Measurements from ENCODE around the gene SERPINB7. TPM values are rescaled to one million over a fixed set of nuclear protein-coding genes. Genes with fewer than 3 reads are reported as not detected.

Gene SERPINB7
- total RNA-seq, 4 donors from 2014 or later, result not detected

DNA sequence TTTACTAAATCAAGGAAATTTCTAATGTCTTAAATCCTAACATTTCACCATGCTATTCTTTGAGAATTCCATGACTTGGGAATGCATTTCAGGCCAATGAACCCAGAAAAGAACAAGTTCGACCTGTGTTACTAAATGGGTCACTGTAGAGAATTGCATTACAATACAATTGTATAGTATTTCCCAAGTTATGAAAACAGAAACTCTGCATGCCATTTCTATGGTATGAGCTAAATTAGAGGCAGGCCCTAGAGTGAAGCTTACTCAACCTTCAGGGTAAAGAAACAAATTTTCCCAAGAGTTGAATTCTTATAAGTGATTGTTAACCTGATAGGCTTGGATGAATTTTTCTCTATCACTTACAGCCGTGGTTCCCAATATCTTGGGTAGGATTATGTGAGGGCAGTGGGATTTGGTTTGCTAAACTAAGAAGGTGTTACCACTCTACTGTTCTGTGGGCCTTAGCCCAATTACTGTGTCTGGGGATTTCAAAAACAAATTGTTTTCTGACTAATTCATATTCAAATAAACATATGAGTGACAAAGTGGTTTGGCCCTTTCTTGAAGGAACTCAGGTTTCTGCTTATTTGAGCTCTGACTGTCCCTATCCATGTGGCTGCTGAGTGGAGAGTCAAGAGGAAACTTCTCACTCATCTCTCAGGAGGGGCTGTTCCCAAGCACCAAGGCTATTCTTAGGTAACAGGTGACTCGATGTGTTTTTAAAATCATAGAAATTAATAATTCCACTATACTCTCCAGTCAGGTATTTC lies 11.2 kb upstream of the SERPINB7 start:
- intact Hi-C loops (cut with DNase I; ENCODE audit: low total_unique reads) (no loop called here), in situ Hi-C loops (cut with MboI; ENCODE audit: low sequenced_read_pairs in 4 of 4) (no loop called here)
- H3K9me3 ChIP-seq, result peaks cover 0 to 3% (median 0%) of the 10 kb centered on the region in 3 donors
- no peaks in the 10 kb centered on the region for H3K4me1 ChIP-seq
- TF ChIP-seq POLR2A (IDR thresholded peaks at IDR 0.05), result no peak
- TF ChIP-seq, protein P1, sequence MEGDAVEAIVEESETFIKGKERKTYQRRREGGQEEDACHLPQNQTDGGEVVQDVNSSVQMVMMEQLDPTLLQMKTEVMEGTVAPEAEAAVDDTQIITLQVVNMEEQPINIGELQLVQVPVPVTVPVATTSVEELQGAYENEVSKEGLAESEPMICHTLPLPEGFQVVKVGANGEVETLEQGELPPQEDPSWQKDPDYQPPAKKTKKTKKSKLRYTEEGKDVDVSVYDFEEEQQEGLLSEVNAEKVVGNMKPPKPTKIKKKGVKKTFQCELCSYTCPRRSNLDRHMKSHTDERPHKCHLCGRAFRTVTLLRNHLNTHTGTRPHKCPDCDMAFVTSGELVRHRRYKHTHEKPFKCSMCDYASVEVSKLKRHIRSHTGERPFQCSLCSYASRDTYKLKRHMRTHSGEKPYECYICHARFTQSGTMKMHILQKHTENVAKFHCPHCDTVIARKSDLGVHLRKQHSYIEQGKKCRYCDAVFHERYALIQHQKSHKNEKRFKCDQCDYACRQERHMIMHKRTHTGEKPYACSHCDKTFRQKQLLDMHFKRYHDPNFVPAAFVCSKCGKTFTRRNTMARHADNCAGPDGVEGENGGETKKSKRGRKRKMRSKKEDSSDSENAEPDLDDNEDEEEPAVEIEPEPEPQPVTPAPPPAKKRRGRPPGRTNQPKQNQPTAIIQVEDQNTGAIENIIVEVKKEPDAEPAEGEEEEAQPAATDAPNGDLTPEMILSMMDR (IDR thresholded peaks at IDR 0.05 in 4 of 5, conservative IDR thresholded peaks at IDR 0.05 in 1 of 5), result no peak
- DNase-seq (no peak), ATAC-seq (no peak)
- H3K4me3 ChIP-seq, result no peak overlapping the region
- H3K36me3 ChIP-seq, result no peaks in the 10 kb centered on the region
- H3K27ac ChIP-seq, result no peak overlapping the region
- H3K27me3 ChIP-seq, result no peaks in the 10 kb centered on the region

DNA sequence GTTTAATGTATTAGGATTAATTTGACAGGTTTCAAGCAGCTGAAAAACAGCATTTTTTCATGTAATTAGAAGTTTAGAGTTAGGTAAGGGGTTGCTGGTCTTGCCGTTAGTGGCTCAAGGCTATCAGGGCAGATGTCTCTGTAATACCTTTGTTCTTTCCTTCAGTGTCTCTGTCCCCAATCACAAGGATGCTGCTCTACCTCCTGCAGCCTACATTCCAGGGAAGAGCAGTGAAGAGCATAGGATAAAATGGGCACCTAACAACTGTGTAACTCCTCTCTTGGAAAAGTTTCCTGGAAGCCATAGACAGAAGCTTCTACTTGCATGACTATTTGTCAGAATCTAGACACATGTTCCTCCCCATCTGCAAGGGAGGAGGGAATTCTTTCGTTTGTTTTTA lies 9.4 kb upstream of the SERPINB7 start:
- Histone ChIP-seq H3K36me3 (no peaks in the 10 kb centered on the region), H3K9me3 (no peaks in the 10 kb centered on the region), H3K4me3 (no peak overlapping the region), H3K4me1 (no peaks in the 10 kb centered on the region), H3K27me3 (no peaks in the 10 kb centered on the region), H3K27ac (no peak overlapping the region)
- TF ChIP-seq, protein P1 (IDR thresholded peaks at IDR 0.05 in 4 of 5, conservative IDR thresholded peaks at IDR 0.05 in 1 of 5), result no peak
- no peak for TF ChIP-seq POLR2A (IDR thresholded peaks at IDR 0.05)
- no peak for DNase-seq
- in situ Hi-C loops (cut with MboI; ENCODE audit: low sequenced_read_pairs in 4 of 4) (no loop called here), intact Hi-C loops (cut with DNase I; ENCODE audit: low total_unique reads) (no loop called here)
- no peak for ATAC-seq

DNA sequence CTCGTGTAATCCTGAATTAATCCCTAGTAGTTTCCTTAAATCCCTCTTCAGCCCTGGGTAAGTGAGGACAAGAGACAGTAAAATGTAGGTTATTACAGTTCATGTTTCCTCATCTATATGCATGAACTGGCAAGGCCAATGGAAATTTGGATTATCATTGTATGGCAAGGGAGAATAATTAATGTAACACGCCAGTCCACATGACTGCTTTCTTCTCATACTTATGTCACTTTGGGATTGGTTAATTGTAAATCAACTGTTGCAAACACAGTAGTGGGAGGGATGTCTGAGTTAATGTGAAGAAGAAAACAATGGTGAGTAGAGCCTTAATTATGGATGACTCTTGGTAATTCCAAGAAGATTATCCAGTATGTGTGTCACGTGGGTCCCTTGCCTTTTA lies 1.7 kb upstream of the SERPINB7 start:
- Histone ChIP-seq H3K4me1 (no peaks in the 10 kb centered on the region), H3K27me3 (no peaks in the 10 kb centered on the region), H3K9me3 (no peaks in the 10 kb centered on the region), H3K27ac (no peak overlapping the region), H3K4me3 (no peak overlapping the region), H3K36me3 (no peaks in the 10 kb centered on the region)
- intact Hi-C loops (cut with DNase I; ENCODE audit: low total_unique reads) (no loop called here), in situ Hi-C loops (cut with MboI; ENCODE audit: low sequenced_read_pairs in 4 of 4) (no loop called here)
- ATAC-seq, result no peak
- no peak for DNase-seq
- TF ChIP-seq, protein P1 (IDR thresholded peaks at IDR 0.05 in 4 of 5, conservative IDR thresholded peaks at IDR 0.05 in 1 of 5), result no peak
- no peak for TF ChIP-seq POLR2A (IDR thresholded peaks at IDR 0.05)

DNA sequence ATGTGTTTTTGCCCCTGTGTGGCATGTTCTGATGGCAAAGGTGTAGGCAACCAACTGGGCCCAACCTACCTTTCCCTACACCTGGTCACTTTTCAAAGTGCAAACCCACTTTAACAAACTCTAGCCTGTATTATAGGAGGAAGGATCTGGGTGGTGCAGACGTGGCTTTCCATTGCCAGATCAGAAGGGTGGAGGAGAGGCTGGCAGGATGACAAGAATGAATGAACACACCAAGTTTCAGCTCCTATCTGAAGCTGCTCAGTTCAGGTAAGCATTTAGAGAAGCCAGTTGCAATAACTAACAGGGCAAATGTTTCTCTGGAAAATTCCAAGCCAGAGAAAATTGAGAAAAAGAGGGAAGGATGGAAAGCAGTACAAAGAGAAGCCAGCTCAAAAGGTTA lies 707 bp upstream of the SERPINB7 start:
- ATAC-seq, result no peak
- no peak overlapping the region for H3K4me3 ChIP-seq

More for the DNA sequence above, 707 bp upstream of the SERPINB7 start:
- DNase-seq, result no peak
- no peaks in the 10 kb centered on the region for H3K36me3 ChIP-seq
- intact Hi-C loops (cut with DNase I; ENCODE audit: low total_unique reads), result no loop called here
- H3K27me3 ChIP-seq, result no peaks in the 10 kb centered on the region
- in situ Hi-C loops (cut with MboI; ENCODE audit: low sequenced_read_pairs in 4 of 4), result no loop called here
- H3K9me3 ChIP-seq, result no peaks in the 10 kb centered on the region
- H3K27ac ChIP-seq, result no peak overlapping the region
- TF ChIP-seq POLR2A (IDR thresholded peaks at IDR 0.05), result no peak
- TF ChIP-seq, protein P1 (IDR thresholded peaks at IDR 0.05 in 4 of 5, conservative IDR thresholded peaks at IDR 0.05 in 1 of 5), result no peak
- no peaks in the 10 kb centered on the region for H3K4me1 ChIP-seq

Data from gastrocnemius medialis (tissue), 4 donors.